ENCODE measurements around the gene DNAJB13.

The DNAJB13 gene

DNA sequence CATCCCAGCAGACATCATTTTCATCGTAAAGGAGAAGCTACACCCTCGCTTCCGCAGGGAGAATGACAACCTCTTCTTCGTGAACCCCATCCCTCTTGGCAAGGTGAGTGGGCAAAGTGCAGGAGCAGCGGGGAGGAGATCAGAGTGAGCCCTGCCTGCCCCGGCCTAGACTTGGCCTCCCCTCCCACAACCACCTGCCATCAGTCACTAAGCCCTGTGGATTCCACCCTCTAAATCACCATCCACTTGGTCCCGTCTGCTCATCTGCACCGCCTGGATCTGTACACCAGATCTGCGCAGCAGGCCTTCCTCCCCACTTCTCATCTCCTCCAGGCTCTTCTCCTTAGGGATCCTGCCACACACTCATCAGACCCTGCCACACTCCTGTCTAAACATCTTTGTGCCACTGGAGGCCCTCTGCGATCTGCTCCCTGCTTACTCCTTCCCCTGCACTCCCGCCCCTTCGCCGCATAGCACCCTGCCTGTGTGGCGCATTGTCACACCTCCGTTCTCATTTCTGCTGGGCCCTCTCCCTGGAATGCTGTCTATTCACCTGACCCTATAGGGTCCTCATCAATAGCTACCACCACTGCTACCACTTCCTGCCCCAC lies 17.6 kb downstream of the DNAJB13 start:
- no peak overlapping the region for H3K27ac ChIP-seq
- no peak for DNase-seq (ENCODE audit: low spot score)
- TF ChIP-seq, protein P1, sequence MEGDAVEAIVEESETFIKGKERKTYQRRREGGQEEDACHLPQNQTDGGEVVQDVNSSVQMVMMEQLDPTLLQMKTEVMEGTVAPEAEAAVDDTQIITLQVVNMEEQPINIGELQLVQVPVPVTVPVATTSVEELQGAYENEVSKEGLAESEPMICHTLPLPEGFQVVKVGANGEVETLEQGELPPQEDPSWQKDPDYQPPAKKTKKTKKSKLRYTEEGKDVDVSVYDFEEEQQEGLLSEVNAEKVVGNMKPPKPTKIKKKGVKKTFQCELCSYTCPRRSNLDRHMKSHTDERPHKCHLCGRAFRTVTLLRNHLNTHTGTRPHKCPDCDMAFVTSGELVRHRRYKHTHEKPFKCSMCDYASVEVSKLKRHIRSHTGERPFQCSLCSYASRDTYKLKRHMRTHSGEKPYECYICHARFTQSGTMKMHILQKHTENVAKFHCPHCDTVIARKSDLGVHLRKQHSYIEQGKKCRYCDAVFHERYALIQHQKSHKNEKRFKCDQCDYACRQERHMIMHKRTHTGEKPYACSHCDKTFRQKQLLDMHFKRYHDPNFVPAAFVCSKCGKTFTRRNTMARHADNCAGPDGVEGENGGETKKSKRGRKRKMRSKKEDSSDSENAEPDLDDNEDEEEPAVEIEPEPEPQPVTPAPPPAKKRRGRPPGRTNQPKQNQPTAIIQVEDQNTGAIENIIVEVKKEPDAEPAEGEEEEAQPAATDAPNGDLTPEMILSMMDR (conservative IDR thresholded peaks at IDR 0.05; ENCODE audit: low read depth), result no peak
- CTCF ChIA-PET, result interaction anchor here (0.6 kb wide), 1 partner anchor 50 kb away, joined by 5 read pairs; no protein-coding TSS in a partner anchor
- POLR2A ChIA-PET (ENCODE audit: low non-redundant PET), result no interaction called here

DNA sequence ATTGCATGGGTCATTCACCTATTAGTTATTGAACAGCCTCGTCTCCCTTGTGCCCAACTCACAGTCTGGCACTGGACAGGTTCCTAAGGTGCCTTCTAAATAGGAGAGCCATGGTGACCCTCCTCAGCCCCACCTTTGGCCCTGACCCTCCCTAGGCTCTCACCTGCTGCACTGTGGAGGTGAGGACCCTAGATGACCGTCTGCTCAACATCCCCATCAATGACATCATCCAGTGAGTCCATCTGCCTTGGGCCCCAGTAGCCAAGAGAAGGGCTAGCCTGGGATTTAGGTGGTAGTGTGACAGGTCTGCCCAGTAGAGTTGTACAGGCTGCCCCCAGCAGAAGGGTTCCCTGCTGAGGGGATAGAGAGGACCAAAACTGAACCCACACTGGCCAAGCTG lies 18.3 kb downstream of the DNAJB13 start:
- ChIA-PET CTCF (no interaction called here), POLR2A (ENCODE audit: low non-redundant PET) (no interaction called here)
- no peak overlapping the region for H3K27ac ChIP-seq
- DNase-seq (ENCODE audit: low spot score), result no peak
- TF ChIP-seq, protein P1 (conservative IDR thresholded peaks at IDR 0.05; ENCODE audit: low read depth), result no peak

DNA sequence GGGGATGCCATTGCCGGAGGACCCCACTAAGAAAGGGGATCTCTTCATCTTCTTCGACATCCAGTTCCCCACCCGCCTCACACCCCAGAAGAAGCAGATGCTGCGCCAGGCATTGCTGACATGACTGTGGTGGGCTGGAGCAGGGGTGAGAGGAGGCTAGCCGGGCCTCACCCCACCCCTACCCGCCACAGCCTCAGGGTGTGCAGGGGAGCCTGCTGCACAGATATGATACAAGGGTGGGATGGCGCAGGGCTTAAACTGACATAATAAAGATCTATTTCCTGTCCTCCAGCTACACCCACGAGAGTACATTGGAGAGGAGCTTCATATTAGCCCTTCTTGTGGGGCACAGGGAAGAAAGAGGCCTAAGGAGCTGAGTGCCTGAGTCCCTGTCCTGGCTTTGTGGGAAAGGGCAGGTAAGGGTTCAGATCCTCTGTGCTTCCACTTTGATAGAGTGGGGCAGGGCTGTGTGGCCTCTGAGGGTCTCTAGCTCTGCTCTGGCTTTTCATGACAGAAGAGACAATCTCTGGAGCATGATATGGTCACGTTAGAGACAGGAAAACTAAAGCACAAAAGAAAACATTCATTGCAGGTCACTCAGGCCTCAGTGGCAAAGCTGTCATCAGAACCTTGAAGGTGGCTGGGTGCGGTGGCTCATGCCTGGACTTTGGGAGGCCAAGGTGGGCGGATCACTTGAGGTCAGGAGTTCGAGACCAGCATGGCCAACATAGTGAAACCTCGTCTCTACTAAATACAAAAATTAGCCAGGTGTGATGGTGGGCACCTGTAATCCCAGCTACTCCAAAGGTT lies 19.4 kb downstream of the DNAJB13 start:
- TF ChIP-seq, protein P1 (conservative IDR thresholded peaks at IDR 0.05; ENCODE audit: low read depth), result no peak
- ChIA-PET CTCF (interaction anchor here (0.6 kb wide), 1 partner anchor 483 kb away, joined by 3 read pairs; no protein-coding TSS in a partner anchor), POLR2A (ENCODE audit: low non-redundant PET) (no interaction called here)
- DNase-seq (ENCODE audit: low spot score), result no peak
- H3K27ac ChIP-seq, result no peak overlapping the region

DNA sequence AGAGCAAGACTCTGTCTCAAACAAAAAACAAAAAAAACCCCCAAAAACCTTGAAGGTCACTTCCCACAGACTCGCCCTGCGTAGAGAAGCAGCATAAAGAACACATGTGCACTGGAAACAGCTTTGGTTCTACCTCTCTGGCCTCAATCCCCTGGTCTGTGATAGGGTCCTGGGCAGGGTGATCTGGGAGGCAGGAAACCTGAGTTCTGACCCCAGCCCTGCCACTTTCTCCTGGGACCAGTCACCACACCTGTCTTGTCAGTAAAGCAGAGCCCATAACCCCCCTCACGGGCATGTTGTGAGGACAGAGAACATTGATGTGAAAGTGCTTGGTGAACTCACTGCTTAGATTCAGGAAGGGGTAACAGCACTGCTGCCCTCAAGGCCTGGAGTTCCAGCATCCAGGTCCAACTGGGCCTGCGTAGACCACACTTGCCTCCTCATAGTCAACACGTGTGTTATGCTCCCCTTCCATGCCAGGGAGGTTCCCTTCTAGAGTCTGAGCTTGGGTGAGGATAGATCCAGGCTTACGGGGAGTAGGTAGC lies 20.4 kb downstream of the DNAJB13 start:
- TF ChIP-seq, protein P1 (conservative IDR thresholded peaks at IDR 0.05; ENCODE audit: low read depth), result no peak
- H3K27ac ChIP-seq, result no peak overlapping the region
- ChIA-PET POLR2A (ENCODE audit: low non-redundant PET) (no interaction called here), CTCF (interaction anchor here (0.6 kb wide), 1 partner anchor 303 kb away, joined by 5 read pairs; no protein-coding TSS in a partner anchor)
- DNase-seq (ENCODE audit: low spot score), result no peak

DNA sequence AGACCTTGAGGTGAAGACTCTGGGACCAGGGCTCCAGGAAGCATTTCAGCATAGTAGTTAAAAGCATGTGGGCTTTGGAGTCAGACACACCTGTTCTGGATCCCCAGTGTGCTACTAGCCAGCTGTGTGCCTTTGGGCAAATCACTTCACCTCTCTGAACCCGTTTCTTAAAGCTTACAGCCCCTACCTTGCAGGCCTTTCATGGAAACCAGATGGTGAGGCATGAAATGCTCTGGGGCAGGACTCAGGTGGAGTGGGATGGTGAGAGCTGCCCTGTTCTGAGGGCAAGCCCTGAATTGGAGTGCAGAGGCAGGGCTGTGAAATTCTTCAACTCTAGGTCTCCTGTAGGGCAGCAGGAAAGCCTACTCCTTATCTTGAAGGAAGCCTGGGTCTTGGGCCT lies 21.4 kb downstream of the DNAJB13 start:
- TF ChIP-seq, protein P1 (conservative IDR thresholded peaks at IDR 0.05; ENCODE audit: low read depth), result no peak
- ChIA-PET POLR2A (ENCODE audit: low non-redundant PET) (no interaction called here), CTCF (no interaction called here)
- no peak for DNase-seq (ENCODE audit: low spot score)
- no peak overlapping the region for H3K27ac ChIP-seq

DNA sequence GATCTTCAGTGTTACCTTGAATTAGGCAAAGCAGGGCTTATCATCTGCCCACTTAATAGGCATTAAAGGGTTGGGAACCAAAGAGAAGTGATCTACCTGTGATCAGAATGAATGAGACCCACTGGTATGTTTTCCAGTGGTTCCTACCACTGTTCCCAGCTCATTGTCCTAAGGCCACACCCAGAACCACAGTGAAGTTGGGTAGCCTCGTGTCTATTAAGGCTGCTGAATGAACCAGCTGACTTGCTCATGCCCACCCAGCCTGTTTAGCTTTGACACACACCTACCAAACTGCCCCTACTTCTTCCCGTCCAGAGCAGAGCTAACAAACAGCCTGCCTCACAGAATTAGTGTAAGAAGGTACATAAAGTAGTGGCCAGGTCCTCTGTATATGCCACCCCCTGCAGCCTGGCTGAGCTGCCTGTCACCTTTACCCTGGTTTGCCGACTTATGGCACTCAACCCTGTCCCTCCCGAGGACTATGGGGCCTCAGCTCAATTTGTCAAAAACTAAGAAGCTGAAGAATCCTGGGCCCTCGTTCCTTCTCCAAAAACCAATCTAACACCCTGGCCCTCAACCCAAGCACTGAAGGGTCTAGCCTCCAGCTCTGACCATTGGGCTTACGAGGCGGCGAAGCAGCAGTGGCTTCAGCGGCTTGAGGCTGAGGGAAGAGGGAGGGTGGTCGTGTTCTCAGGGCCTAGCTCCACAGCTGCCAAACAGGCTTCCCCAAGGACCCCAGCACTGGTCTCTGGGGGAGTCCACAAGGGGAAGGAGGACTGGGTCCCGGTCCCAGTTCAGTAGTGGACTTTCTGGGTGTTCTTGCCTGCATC lies 22.0 kb downstream of the DNAJB13 start:
- TF ChIP-seq, protein P1 (conservative IDR thresholded peaks at IDR 0.05; ENCODE audit: low read depth), result no peak
- ChIA-PET CTCF (interaction anchor here (1.4 kb wide), 1 partner anchor 9 kb away, joined by 5 read pairs; no protein-coding TSS in a partner anchor), POLR2A (ENCODE audit: low non-redundant PET) (no interaction called here)
- H3K27ac ChIP-seq, result peak overlapping the region; percentile 77
- no peak for DNase-seq (ENCODE audit: low spot score)
